ENCODE measurements around the gene HOXD10.

The HOXD10 gene

GRCh38 chr2:176152350-176153181 lies 36.0 kb downstream of the HOXD10 start:
- DNase-seq = no peak

- DNase-seq = no peak
Measured at GRCh38 chr2:176154576-176155252, 38.1 kb downstream of the HOXD10 start.

- DNase-seq = no peak
Measured at GRCh38 chr2:176155356-176156044, 38.9 kb downstream of the HOXD10 start.

- DNase-seq = no peak
Measured at GRCh38 chr2:176156301-176156806, 39.8 kb downstream of the HOXD10 start.

- DNase-seq = peak; percentile 15 to 47
Measured at GRCh38 chr2:176156807-176157498, 40.4 kb downstream of the HOXD10 start, which contains the start of gene HOXD3. HOXD3 (plus strand) TSS chr2:176157307; CDS start chr2:176169115, 11,808 bp downstream.

GRCh38 chr2:176157499-176158185 lies 41.1 kb downstream of the HOXD10 start:
- peak; percentile 14 to 55 for DNase-seq

- peak; percentile 55 to 56 for DNase-seq
Measured at GRCh38 chr2:176158186-176158591, 41.6 kb downstream of the HOXD10 start.

- DNase-seq = peak; percentile 77 to 92
Measured at GRCh38 chr2:176158855-176159662, 42.5 kb downstream of the HOXD10 start.

GRCh38 chr2:176159663-176160250 lies 43.2 kb downstream of the HOXD10 start:
- no peak for DNase-seq

- DNase-seq = no peak
Measured at GRCh38 chr2:176160251-176160985, 43.8 kb downstream of the HOXD10 start.

GRCh38 chr2:176160986-176161824 lies 44.6 kb downstream of the HOXD10 start:
- no peak for DNase-seq

- DNase-seq = no peak
Measured at GRCh38 chr2:176161825-176162626, 45.4 kb downstream of the HOXD10 start.

- no peak for DNase-seq
Measured at GRCh38 chr2:176162911-176163671, 46.5 kb downstream of the HOXD10 start.

- DNase-seq = no peak
Measured at GRCh38 chr2:176163672-176164056, 47.1 kb downstream of the HOXD10 start.

GRCh38 chr2:176164201-176164600 lies 47.6 kb downstream of the HOXD10 start:
- DNase-seq = no peak

- DNase-seq = no peak
Measured at GRCh38 chr2:176164611-176165369, 48.2 kb downstream of the HOXD10 start.

All from NCI-H524 (cell line).